K562 (cell line): ENCODE results near the gene DPPA4. TPM values are rescaled to one million over a fixed set of nuclear protein-coding genes. Genes with fewer than 3 reads are reported as not detected.

ENCODE experiments used
- MTA2 ChIP-seq: fragments of 450-650 bp; IDR thresholded peaks from 2 replicates; pipeline ENCODE4 v1.6.1; 2016; ENCODE audit warnings: low read depth
- ZNF133 ChIP-seq: fragments of 250-450 bp; sonication (Bioruptor Pico); IDR thresholded peaks from 2 replicates; pipeline ENCODE4 v1.4.0; 2020; ENCODE audit warnings: mild to moderate bottlenecking
- polyA plus RNA-seq, 8 experiments: library from polyadenylated mRNA; depleted of rRNA in 4 of 8; stranded (reverse) in 5 of 8; unstranded in 3 of 8; fragments of >200 nt; fragmentation: Nextera tagmentation in 2 of 8; fragmentation: Illumina TruSeq in 1 of 8; extraction: Ambion mirVana in 2 of 8; extraction: Trizol in 1 of 8; gene quantifications; 2 replicates each; pipeline versions ENCODE4 v1.2.1 to v1.2.3, GENCODE V29; 2011 to 2014; ENCODE audit warnings: inconsistent platforms in 1 of 8, missing spikeins in 1 of 8
- total RNA-seq, 7 experiments: library from RNA; depleted of rRNA in 6 of 7; stranded (reverse); fragments of >200 nt in 6 of 7; fragmentation: Illumina TruSeq in 2 of 7; extraction: Trizol in 2 of 7; gene quantifications; 2 replicates each; pipeline versions ENCODE4 v1.2.1 to v1.2.3, GENCODE V29; 2011 to 2021; ENCODE audit warnings: low replicate concordance in 1 of 7
- TF ChIP-seq, protein P1 (sequence below): fragments of 200-600 bp; sonication (generic); IDR thresholded peaks from one replicate; pipeline ENCODE4 v1.6.1; 2012; ENCODE audit warnings: mild to moderate bottlenecking, low read depth, low read length, inconsistent platforms
- TF ChIP-seq, protein P2 (sequence below): fragments of 250-450 bp; sonication (Bioruptor Pico); IDR thresholded peaks from 2 replicates; pipeline ENCODE4 v1.8.0; 2022; ENCODE audit warnings: inconsistent platforms, mild to moderate bottlenecking, moderate library complexity, borderline replicate concordance
- TF ChIP-seq, protein P3 (sequence below): sonication (generic); formaldehyde crosslinking; IDR thresholded peaks from 2 replicates; pipeline ENCODE4 v1.8.1; 2022; ENCODE audit warnings: missing genetic modification reagents

Gene DPPA4
- total and polyA plus RNA-seq, 9 of the 15 experiments (the other 6 are each of a cell fraction or from before 2014, with no cell fraction given): 0.53 TPM; not detected in 8

- TF ChIP-seq, protein P1, sequence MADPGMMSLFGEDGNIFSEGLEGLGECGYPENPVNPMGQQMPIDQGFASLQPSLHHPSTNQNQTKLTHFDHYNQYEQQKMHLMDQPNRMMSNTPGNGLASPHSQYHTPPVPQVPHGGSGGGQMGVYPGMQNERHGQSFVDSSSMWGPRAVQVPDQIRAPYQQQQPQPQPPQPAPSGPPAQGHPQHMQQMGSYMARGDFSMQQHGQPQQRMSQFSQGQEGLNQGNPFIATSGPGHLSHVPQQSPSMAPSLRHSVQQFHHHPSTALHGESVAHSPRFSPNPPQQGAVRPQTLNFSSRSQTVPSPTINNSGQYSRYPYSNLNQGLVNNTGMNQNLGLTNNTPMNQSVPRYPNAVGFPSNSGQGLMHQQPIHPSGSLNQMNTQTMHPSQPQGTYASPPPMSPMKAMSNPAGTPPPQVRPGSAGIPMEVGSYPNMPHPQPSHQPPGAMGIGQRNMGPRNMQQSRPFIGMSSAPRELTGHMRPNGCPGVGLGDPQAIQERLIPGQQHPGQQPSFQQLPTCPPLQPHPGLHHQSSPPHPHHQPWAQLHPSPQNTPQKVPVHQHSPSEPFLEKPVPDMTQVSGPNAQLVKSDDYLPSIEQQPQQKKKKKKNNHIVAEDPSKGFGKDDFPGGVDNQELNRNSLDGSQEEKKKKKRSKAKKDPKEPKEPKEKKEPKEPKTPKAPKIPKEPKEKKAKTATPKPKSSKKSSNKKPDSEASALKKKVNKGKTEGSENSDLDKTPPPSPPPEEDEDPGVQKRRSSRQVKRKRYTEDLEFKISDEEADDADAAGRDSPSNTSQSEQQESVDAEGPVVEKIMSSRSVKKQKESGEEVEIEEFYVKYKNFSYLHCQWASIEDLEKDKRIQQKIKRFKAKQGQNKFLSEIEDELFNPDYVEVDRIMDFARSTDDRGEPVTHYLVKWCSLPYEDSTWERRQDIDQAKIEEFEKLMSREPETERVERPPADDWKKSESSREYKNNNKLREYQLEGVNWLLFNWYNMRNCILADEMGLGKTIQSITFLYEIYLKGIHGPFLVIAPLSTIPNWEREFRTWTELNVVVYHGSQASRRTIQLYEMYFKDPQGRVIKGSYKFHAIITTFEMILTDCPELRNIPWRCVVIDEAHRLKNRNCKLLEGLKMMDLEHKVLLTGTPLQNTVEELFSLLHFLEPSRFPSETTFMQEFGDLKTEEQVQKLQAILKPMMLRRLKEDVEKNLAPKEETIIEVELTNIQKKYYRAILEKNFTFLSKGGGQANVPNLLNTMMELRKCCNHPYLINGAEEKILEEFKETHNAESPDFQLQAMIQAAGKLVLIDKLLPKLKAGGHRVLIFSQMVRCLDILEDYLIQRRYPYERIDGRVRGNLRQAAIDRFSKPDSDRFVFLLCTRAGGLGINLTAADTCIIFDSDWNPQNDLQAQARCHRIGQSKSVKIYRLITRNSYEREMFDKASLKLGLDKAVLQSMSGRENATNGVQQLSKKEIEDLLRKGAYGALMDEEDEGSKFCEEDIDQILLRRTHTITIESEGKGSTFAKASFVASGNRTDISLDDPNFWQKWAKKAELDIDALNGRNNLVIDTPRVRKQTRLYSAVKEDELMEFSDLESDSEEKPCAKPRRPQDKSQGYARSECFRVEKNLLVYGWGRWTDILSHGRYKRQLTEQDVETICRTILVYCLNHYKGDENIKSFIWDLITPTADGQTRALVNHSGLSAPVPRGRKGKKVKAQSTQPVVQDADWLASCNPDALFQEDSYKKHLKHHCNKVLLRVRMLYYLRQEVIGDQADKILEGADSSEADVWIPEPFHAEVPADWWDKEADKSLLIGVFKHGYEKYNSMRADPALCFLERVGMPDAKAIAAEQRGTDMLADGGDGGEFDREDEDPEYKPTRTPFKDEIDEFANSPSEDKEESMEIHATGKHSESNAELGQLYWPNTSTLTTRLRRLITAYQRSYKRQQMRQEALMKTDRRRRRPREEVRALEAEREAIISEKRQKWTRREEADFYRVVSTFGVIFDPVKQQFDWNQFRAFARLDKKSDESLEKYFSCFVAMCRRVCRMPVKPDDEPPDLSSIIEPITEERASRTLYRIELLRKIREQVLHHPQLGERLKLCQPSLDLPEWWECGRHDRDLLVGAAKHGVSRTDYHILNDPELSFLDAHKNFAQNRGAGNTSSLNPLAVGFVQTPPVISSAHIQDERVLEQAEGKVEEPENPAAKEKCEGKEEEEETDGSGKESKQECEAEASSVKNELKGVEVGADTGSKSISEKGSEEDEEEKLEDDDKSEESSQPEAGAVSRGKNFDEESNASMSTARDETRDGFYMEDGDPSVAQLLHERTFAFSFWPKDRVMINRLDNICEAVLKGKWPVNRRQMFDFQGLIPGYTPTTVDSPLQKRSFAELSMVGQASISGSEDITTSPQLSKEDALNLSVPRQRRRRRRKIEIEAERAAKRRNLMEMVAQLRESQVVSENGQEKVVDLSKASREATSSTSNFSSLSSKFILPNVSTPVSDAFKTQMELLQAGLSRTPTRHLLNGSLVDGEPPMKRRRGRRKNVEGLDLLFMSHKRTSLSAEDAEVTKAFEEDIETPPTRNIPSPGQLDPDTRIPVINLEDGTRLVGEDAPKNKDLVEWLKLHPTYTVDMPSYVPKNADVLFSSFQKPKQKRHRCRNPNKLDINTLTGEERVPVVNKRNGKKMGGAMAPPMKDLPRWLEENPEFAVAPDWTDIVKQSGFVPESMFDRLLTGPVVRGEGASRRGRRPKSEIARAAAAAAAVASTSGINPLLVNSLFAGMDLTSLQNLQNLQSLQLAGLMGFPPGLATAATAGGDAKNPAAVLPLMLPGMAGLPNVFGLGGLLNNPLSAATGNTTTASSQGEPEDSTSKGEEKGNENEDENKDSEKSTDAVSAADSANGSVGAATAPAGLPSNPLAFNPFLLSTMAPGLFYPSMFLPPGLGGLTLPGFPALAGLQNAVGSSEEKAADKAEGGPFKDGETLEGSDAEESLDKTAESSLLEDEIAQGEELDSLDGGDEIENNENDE: no peak
- TF ChIP-seq, protein P2, sequence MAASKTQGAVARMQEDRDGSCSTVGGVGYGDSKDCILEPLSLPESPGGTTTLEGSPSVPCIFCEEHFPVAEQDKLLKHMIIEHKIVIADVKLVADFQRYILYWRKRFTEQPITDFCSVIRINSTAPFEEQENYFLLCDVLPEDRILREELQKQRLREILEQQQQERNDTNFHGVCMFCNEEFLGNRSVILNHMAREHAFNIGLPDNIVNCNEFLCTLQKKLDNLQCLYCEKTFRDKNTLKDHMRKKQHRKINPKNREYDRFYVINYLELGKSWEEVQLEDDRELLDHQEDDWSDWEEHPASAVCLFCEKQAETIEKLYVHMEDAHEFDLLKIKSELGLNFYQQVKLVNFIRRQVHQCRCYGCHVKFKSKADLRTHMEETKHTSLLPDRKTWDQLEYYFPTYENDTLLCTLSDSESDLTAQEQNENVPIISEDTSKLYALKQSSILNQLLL (CRISPR knock-in tag): no peak
- no peak for TF ChIP-seq MTA2
- TF ChIP-seq, protein P3, sequence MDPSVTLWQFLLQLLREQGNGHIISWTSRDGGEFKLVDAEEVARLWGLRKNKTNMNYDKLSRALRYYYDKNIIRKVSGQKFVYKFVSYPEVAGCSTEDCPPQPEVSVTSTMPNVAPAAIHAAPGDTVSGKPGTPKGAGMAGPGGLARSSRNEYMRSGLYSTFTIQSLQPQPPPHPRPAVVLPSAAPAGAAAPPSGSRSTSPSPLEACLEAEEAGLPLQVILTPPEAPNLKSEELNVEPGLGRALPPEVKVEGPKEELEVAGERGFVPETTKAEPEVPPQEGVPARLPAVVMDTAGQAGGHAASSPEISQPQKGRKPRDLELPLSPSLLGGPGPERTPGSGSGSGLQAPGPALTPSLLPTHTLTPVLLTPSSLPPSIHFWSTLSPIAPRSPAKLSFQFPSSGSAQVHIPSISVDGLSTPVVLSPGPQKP (CRISPR knock-in tag): no peak
- TF ChIP-seq ZNF133 (CRISPR knock-in tag): no peak
- TF ChIP-seq, all 486 proteins: peak for 0
Measured at GRCh38 chr3:109346099-109346498, 8.8 kb upstream of the DPPA4 start (continued).
